HL-60 (cell line): ENCODE data around the gene ZFP62.

ENCODE experiments used
- DNase-seq, 2 experiments: peaks; one replicate each; pipeline ENCODE4 v3.0.0-alpha.2; 2010 to 2020; ENCODE audit warnings: low read depth in 1 of 2, low spot score in 1 of 2
- H3K27ac ChIP-seq: fragments of 250-450 bp; sonication (Bioruptor Pico); replicated peaks from 2 replicates; pipeline ENCODE4 v1.5.1; 2020; ENCODE audit warnings: mild to moderate bottlenecking, moderate library complexity
- H3K27me3 ChIP-seq: fragments of 250-450 bp; sonication (Bioruptor Pico); 2 replicates; pipeline ENCODE4 v1.5.1; 2021; ENCODE audit warnings: mild to moderate bottlenecking, moderate library complexity; ENCODE audit not compliant: insufficient read depth, poor library complexity, severe bottlenecking
- H3K4me3 ChIP-seq: replicated peaks from 2 replicates; pipeline ENCODE4 v1.5.1; 2011; ENCODE audit warnings: mild to moderate bottlenecking, control low read depth, low read length; ENCODE audit not compliant: insufficient read depth
- GABPA ChIP-seq: IDR thresholded peaks from 2 replicates; pipeline ENCODE4 v1.6.1; 2012; ENCODE audit warnings: low read depth
- POLR2AphosphoS5 ChIP-seq: IDR thresholded peaks from 2 replicates; pipeline ENCODE4 v1.6.1; 2012; ENCODE audit warnings: low read depth
- SPI1 ChIP-seq: IDR thresholded peaks from 2 replicates; pipeline ENCODE4 v1.6.1; 2012; ENCODE audit warnings: low read depth, mild to moderate bottlenecking, borderline replicate concordance
- TF ChIP-seq, protein P1 (sequence below): IDR thresholded peaks from 2 replicates; pipeline ENCODE4 v1.6.1; 2012; ENCODE audit warnings: low read depth; ENCODE audit not compliant: insufficient replicate concordance
- TF ChIP-seq, protein P2 (sequence below): IDR thresholded peaks from one replicate; pipeline ENCODE4 v1.5.1; 2011; ENCODE audit warnings: low read length, control low read depth, inconsistent platforms; ENCODE audit not compliant: insufficient read depth

Gene ZFP62

DNA sequence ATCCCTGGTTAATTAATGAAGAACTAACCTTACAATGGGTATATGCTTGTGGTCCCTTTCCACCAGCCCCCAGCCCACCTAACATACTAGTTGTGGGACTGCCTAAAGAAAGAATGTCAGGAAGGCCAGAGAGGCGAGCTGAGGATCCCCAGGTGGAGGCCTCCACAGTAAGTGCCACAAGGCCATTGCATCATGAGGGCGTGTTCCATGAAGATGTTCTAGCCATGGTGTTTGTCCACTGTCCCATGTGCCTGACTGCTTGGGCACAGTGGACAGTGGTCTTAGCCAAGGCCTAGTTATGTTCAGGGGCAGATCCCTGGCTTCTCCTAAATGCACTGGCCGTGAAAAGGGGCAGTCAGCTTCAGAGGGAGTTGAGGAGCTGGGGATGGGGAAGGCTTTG is 21.1 kb downstream of the ZFP62 start:
- no peak overlapping the region for H3K27ac ChIP-seq
- H3K4me3 ChIP-seq, result no peak overlapping the region
- no peaks in the 10 kb centered on the region for H3K27me3 ChIP-seq
- TF ChIP-seq, protein P1, sequence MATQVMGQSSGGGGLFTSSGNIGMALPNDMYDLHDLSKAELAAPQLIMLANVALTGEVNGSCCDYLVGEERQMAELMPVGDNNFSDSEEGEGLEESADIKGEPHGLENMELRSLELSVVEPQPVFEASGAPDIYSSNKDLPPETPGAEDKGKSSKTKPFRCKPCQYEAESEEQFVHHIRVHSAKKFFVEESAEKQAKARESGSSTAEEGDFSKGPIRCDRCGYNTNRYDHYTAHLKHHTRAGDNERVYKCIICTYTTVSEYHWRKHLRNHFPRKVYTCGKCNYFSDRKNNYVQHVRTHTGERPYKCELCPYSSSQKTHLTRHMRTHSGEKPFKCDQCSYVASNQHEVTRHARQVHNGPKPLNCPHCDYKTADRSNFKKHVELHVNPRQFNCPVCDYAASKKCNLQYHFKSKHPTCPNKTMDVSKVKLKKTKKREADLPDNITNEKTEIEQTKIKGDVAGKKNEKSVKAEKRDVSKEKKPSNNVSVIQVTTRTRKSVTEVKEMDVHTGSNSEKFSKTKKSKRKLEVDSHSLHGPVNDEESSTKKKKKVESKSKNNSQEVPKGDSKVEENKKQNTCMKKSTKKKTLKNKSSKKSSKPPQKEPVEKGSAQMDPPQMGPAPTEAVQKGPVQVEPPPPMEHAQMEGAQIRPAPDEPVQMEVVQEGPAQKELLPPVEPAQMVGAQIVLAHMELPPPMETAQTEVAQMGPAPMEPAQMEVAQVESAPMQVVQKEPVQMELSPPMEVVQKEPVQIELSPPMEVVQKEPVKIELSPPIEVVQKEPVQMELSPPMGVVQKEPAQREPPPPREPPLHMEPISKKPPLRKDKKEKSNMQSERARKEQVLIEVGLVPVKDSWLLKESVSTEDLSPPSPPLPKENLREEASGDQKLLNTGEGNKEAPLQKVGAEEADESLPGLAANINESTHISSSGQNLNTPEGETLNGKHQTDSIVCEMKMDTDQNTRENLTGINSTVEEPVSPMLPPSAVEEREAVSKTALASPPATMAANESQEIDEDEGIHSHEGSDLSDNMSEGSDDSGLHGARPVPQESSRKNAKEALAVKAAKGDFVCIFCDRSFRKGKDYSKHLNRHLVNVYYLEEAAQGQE, result no peak
- TF ChIP-seq GABPA (no peak), SPI1 (no peak), POLR2AphosphoS5 (no peak)
- TF ChIP-seq, protein P2, sequence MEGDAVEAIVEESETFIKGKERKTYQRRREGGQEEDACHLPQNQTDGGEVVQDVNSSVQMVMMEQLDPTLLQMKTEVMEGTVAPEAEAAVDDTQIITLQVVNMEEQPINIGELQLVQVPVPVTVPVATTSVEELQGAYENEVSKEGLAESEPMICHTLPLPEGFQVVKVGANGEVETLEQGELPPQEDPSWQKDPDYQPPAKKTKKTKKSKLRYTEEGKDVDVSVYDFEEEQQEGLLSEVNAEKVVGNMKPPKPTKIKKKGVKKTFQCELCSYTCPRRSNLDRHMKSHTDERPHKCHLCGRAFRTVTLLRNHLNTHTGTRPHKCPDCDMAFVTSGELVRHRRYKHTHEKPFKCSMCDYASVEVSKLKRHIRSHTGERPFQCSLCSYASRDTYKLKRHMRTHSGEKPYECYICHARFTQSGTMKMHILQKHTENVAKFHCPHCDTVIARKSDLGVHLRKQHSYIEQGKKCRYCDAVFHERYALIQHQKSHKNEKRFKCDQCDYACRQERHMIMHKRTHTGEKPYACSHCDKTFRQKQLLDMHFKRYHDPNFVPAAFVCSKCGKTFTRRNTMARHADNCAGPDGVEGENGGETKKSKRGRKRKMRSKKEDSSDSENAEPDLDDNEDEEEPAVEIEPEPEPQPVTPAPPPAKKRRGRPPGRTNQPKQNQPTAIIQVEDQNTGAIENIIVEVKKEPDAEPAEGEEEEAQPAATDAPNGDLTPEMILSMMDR, result no peak
- no peak for DNase-seq

DNA sequence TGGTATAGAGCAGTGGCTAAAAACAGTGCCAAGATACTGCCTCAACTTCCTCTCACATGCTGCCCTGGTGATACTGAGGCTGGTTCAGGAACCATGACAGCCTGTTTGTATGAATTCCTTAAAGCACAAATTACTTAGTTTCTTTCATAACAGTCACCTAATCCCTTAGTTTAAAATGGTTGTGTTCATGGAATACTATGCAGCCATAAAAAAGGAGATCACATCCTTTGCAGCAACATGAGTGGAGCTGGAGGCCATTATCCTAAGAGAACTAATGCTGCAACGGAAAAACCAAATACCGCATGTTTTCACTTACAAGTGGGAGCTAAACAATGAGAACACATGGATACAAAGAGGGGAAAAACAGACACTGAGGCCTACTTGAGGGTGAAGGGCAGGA is 21.8 kb downstream of the ZFP62 start:
- no peak for TF ChIP-seq GABPA
- TF ChIP-seq, protein P2, result no peak
- no peak for TF ChIP-seq SPI1
- TF ChIP-seq POLR2AphosphoS5, result no peak
- TF ChIP-seq, protein P1, result no peak
- no peak for DNase-seq
- Histone ChIP-seq H3K27me3 (no peaks in the 10 kb centered on the region), H3K27ac (no peak overlapping the region), H3K4me3 (no peak overlapping the region)

DNA sequence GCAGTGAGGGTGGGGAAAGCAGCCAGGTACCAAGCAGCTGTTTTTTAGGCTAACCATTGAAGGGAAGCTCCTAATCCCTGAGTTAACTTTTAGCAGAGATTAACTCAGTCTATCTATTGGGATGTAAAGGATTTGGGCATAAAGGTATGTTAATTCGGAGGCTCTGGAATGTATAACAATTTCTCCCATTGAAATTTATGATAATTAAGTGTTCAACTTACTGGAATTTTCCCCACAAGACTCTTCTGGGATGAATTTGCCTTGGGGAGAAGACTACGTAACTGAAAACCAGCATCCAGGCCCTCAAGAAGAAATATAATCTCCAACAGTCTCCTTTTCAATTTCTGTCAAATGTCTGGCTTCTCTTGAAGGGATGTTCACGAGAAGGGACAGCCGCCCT is 23.6 kb downstream of the ZFP62 start:
- DNase-seq, result no peak
- Histone ChIP-seq H3K27me3 (no peaks in the 10 kb centered on the region), H3K4me3 (no peak overlapping the region), H3K27ac (no peak overlapping the region)
- TF ChIP-seq GABPA (no peak), SPI1 (no peak), POLR2AphosphoS5 (no peak)
- TF ChIP-seq, protein P1, result no peak
- TF ChIP-seq, protein P2, result no peak
